HEK293 (cell line): ENCODE results near the gene SLC46A1.

Source experiments
- CTCF ChIA-PET: fragments of 350-600 bp; formaldehyde crosslinking; extraction: SDS; loops from one replicate; lab custom pipeline; 2021; ENCODE audit warnings: antibody characterized with exemption; lab: Yijun Ruan, JAX
- POLR2A ChIA-PET: fragments of 300-600 bp; formaldehyde crosslinking; extraction: SDS; loops from one replicate; lab custom pipeline; 2020; ENCODE audit warnings: antibody characterized with exemption, inconsistent platforms; lab: Yijun Ruan, JAX
- H3K27ac ChIP-seq: fragments of 200-500 bp; sonication (Bioruptor generic); 2 replicates; pipeline ENCODE4 v1.5.1; 2014; ENCODE audit warnings: low read depth, low read length, control low read depth, inconsistent platforms; ENCODE audit errors: extremely low read depth
- H3K36me3 ChIP-seq, 2 experiments: fragments of 200-500 bp in 1 of 2; sonication (Bioruptor generic) in 1 of 2; 1 replicate in 1 of 2; 2 replicates in 1 of 2; pipeline ENCODE4 v1.5.1; 2014 to 2017; ENCODE audit warnings: inconsistent platforms in 2 of 2, low read length in 2 of 2; ENCODE audit not compliant: control insufficient read depth in 2 of 2, insufficient read depth in 1 of 2
- H3K4me1 ChIP-seq: fragments of 200-500 bp; sonication (Bioruptor generic); 2 replicates; pipeline ENCODE4 v1.5.1; 2014; ENCODE audit warnings: mild to moderate bottlenecking, low read length, inconsistent platforms; ENCODE audit not compliant: control insufficient read depth, insufficient read depth
- H3K4me3 ChIP-seq: 2 replicates; pipeline ENCODE4 v1.5.1; 2011; ENCODE audit warnings: low read depth, mild to moderate bottlenecking, control low read depth, low read length, moderate library complexity
- H3K9me3 ChIP-seq: fragments of 200-500 bp; sonication (Bioruptor generic); 2 replicates; pipeline ENCODE4 v1.5.1; 2014; ENCODE audit warnings: low read depth, low read length, inconsistent platforms; ENCODE audit not compliant: control insufficient read depth, insufficient read depth
- BCL11B ChIP-seq: fragments of 450-650 bp; formaldehyde crosslinking; IDR thresholded peaks from 2 replicates; pipeline ENCODE4 v1.5.1; 2016; ENCODE audit warnings: low read depth, missing biosample characterization, missing genetic modification characterization
- OVOL3 ChIP-seq: fragments of 450-650 bp; formaldehyde crosslinking; IDR thresholded peaks from 2 replicates; pipeline ENCODE4 v1.5.1; 2016; ENCODE audit warnings: missing biosample characterization, missing genetic modification characterization
- WT1 ChIP-seq: fragments of 450-650 bp; formaldehyde crosslinking; IDR thresholded peaks from 2 replicates; pipeline ENCODE4 v1.5.1; 2016; ENCODE audit warnings: missing biosample characterization, missing genetic modification characterization
- YY1 ChIP-seq: fragments of 450-650 bp; formaldehyde crosslinking; IDR thresholded peaks from 2 replicates; pipeline ENCODE4 v1.5.1; 2018; ENCODE audit warnings: missing biosample characterization, missing genetic modification characterization
- ZBTB17 ChIP-seq: fragments of 450-650 bp; formaldehyde crosslinking; IDR thresholded peaks from 2 replicates; pipeline ENCODE4 v1.5.1; 2016; ENCODE audit warnings: missing biosample characterization, missing genetic modification characterization
- ZBTB20 ChIP-seq: fragments of 450-650 bp; formaldehyde crosslinking; IDR thresholded peaks from 2 replicates; pipeline ENCODE4 v1.5.1; 2016; ENCODE audit warnings: missing biosample characterization, missing genetic modification characterization
- ZBTB48 ChIP-seq: fragments of 450-650 bp; formaldehyde crosslinking; IDR thresholded peaks from 2 replicates; pipeline ENCODE4 v1.5.1; 2016; ENCODE audit warnings: missing biosample characterization, missing genetic modification characterization
- ZNF155 ChIP-seq: fragments of 450-650 bp; formaldehyde crosslinking; IDR thresholded peaks from 2 replicates; pipeline ENCODE4 v1.5.1; 2016; ENCODE audit warnings: missing biosample characterization, missing genetic modification characterization
- ZNF239 ChIP-seq: fragments of 450-650 bp; formaldehyde crosslinking; IDR thresholded peaks from 2 replicates; pipeline ENCODE4 v1.5.1; 2016; ENCODE audit warnings: missing biosample characterization, missing genetic modification characterization
- ZNF394 ChIP-seq: fragments of 450-650 bp; formaldehyde crosslinking; IDR thresholded peaks from 2 replicates; pipeline ENCODE4 v1.5.1; 2016; ENCODE audit warnings: missing biosample characterization, missing genetic modification characterization, mild to moderate bottlenecking, moderate library complexity, borderline replicate concordance
- ZNF473 ChIP-seq: fragments of 450-650 bp; formaldehyde crosslinking; IDR thresholded peaks from 2 replicates; pipeline ENCODE4 v1.5.1; 2017; ENCODE audit warnings: missing biosample characterization, missing genetic modification characterization
- ZNF600 ChIP-seq: fragments of 450-650 bp; formaldehyde crosslinking; IDR thresholded peaks from 2 replicates; pipeline ENCODE4 v1.5.1; 2016; ENCODE audit warnings: missing biosample characterization, missing genetic modification characterization
- ZNF768 ChIP-seq: fragments of 450-650 bp; formaldehyde crosslinking; IDR thresholded peaks from 2 replicates; pipeline ENCODE4 v1.5.1; 2018; ENCODE audit warnings: missing biosample characterization, mild to moderate bottlenecking, missing genetic modification characterization
- TF ChIP-seq, protein P1 (sequence below): fragments of 450-650 bp; formaldehyde crosslinking; IDR thresholded peaks from 2 replicates; pipeline ENCODE4 v1.5.1; 2016; ENCODE audit warnings: missing biosample characterization, missing genetic modification characterization
- TF ChIP-seq, protein P2 (sequence below): fragments of 450-650 bp; formaldehyde crosslinking; IDR thresholded peaks from 2 replicates; pipeline ENCODE4 v1.5.1; 2017; ENCODE audit warnings: missing biosample characterization, missing genetic modification characterization
- TF ChIP-seq, protein P3 (sequence below): fragments of 450-650 bp; formaldehyde crosslinking; IDR thresholded peaks from 2 replicates; pipeline ENCODE4 v1.5.1; 2016; ENCODE audit warnings: missing biosample characterization, missing genetic modification characterization
- TF ChIP-seq, protein P4 (sequence below): fragments of 450-650 bp; formaldehyde crosslinking; IDR thresholded peaks from 2 replicates; pipeline ENCODE4 v1.5.1; 2016; ENCODE audit warnings: missing biosample characterization, missing genetic modification characterization
- TF ChIP-seq, protein P5 (sequence below): fragments of 450-650 bp; formaldehyde crosslinking; IDR thresholded peaks from 2 replicates; pipeline ENCODE4 v1.5.1; 2016; ENCODE audit warnings: missing biosample characterization, missing genetic modification characterization, borderline replicate concordance
- TF ChIP-seq, protein P6 (sequence below): fragments of 450-650 bp; formaldehyde crosslinking; IDR thresholded peaks from 2 replicates; pipeline ENCODE4 v1.5.1; 2016; ENCODE audit warnings: missing biosample characterization, missing genetic modification characterization
- TF ChIP-seq, protein P7 (sequence below): fragments of 450-650 bp; formaldehyde crosslinking; IDR thresholded peaks from 2 replicates; pipeline ENCODE4 v1.5.1; 2017; ENCODE audit warnings: missing biosample characterization, mild to moderate bottlenecking, missing genetic modification characterization, moderate library complexity

Gene SLC46A1

DNA sequence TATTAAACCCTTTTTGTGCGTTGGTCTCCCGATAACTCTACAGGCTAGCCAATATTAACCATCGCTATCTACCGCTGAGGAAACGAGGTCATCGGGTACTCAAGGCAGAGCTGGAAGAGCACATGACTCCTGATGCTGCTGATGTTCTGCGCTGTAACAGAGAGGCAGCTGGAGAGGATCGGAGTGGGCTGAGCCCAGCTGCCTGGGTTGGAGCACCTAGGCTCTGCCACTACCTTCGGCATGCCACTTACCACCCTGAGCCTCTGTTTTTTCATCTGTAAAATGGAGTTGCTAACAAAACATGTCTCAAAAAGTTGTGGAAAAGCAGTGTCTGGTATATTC, 432 bp upstream of the SLC46A1 start:
- peaks cover 4 to 32% of the 10 kb centered on the region in 2 experiments; a peak in 1 of 3 replicates for H3K36me3 ChIP-seq
- ChIA-PET CTCF (interaction anchor here (0.6 to 2.9 kb wide), 4 partner anchors 10 to 506 kb away, joined by 3 to 41 read pairs (median 4); no protein-coding TSS in a partner anchor), POLR2A (interaction anchor here (0.6 to 1.2 kb wide), 3 partner anchors 27 to 71 kb away, joined by 3 to 7 read pairs (median 3); partner anchors contain the start of genes IFT20 and TNFAIP1)
- H3K9me3 ChIP-seq = no peaks in the 10 kb centered on the region
- H3K27ac ChIP-seq = no peak overlapping the region; the same call in 1 of the 2 replicates
- H3K4me3 ChIP-seq = peak overlapping the region; percentile 80
- no peaks in the 10 kb centered on the region for H3K4me1 ChIP-seq
- TF ChIP-seq BCL11B (tag by site-specific recombination) = no peak
- 0 out of 2 replicates have a peak, but pooled peaks have one; percentile 3 for TF ChIP-seq WT1
- TF ChIP-seq, protein P1, sequence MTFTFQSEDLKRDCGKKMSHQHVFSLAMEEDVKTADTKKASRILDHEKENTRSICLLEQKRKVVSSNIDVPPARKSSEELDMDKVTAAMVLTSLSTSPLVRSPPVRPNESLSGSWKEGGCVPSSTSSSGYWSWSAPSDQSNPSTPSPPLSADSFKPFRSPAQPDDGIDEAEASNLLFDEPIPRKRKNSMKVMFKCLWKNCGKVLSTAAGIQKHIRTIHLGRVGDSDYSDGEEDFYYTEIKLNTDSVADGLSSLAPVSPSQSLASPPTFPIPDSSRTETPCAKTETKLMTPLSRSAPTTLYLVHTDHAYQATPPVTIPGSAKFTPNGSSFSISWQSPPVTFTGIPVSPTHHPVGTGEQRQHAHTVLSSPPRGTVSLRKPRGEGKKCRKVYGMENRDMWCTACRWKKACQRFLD (tag by site-specific recombination) = no peak
- no peak for TF ChIP-seq ZNF473 (tag by site-specific recombination)
- TF ChIP-seq ZNF768 = 0 out of 2 replicates have a peak, but pooled peaks have one; percentile 5
- 0 out of 2 replicates have a peak, but pooled peaks have one; percentile 7 for TF ChIP-seq ZNF394 (tag by site-specific recombination)
- TF ChIP-seq, protein P2, sequence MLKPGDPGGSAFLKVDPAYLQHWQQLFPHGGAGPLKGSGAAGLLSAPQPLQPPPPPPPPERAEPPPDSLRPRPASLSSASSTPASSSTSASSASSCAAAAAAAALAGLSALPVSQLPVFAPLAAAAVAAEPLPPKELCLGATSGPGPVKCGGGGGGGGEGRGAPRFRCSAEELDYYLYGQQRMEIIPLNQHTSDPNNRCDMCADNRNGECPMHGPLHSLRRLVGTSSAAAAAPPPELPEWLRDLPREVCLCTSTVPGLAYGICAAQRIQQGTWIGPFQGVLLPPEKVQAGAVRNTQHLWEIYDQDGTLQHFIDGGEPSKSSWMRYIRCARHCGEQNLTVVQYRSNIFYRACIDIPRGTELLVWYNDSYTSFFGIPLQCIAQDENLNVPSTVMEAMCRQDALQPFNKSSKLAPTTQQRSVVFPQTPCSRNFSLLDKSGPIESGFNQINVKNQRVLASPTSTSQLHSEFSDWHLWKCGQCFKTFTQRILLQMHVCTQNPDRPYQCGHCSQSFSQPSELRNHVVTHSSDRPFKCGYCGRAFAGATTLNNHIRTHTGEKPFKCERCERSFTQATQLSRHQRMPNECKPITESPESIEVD (tag by site-specific recombination) = no peak
- TF ChIP-seq, protein P3, sequence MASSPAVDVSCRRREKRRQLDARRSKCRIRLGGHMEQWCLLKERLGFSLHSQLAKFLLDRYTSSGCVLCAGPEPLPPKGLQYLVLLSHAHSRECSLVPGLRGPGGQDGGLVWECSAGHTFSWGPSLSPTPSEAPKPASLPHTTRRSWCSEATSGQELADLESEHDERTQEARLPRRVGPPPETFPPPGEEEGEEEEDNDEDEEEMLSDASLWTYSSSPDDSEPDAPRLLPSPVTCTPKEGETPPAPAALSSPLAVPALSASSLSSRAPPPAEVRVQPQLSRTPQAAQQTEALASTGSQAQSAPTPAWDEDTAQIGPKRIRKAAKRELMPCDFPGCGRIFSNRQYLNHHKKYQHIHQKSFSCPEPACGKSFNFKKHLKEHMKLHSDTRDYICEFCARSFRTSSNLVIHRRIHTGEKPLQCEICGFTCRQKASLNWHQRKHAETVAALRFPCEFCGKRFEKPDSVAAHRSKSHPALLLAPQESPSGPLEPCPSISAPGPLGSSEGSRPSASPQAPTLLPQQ = no peak
- TF ChIP-seq, protein P4, sequence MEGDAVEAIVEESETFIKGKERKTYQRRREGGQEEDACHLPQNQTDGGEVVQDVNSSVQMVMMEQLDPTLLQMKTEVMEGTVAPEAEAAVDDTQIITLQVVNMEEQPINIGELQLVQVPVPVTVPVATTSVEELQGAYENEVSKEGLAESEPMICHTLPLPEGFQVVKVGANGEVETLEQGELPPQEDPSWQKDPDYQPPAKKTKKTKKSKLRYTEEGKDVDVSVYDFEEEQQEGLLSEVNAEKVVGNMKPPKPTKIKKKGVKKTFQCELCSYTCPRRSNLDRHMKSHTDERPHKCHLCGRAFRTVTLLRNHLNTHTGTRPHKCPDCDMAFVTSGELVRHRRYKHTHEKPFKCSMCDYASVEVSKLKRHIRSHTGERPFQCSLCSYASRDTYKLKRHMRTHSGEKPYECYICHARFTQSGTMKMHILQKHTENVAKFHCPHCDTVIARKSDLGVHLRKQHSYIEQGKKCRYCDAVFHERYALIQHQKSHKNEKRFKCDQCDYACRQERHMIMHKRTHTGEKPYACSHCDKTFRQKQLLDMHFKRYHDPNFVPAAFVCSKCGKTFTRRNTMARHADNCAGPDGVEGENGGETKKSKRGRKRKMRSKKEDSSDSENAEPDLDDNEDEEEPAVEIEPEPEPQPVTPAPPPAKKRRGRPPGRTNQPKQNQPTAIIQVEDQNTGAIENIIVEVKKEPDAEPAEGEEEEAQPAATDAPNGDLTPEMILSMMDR (tag by site-specific recombination) = no peak
- peak; percentile 92 for TF ChIP-seq ZNF600
- TF ChIP-seq ZBTB20 (tag by site-specific recombination) = no peak
- TF ChIP-seq ZBTB48 = no peak
- TF ChIP-seq, protein P5, sequence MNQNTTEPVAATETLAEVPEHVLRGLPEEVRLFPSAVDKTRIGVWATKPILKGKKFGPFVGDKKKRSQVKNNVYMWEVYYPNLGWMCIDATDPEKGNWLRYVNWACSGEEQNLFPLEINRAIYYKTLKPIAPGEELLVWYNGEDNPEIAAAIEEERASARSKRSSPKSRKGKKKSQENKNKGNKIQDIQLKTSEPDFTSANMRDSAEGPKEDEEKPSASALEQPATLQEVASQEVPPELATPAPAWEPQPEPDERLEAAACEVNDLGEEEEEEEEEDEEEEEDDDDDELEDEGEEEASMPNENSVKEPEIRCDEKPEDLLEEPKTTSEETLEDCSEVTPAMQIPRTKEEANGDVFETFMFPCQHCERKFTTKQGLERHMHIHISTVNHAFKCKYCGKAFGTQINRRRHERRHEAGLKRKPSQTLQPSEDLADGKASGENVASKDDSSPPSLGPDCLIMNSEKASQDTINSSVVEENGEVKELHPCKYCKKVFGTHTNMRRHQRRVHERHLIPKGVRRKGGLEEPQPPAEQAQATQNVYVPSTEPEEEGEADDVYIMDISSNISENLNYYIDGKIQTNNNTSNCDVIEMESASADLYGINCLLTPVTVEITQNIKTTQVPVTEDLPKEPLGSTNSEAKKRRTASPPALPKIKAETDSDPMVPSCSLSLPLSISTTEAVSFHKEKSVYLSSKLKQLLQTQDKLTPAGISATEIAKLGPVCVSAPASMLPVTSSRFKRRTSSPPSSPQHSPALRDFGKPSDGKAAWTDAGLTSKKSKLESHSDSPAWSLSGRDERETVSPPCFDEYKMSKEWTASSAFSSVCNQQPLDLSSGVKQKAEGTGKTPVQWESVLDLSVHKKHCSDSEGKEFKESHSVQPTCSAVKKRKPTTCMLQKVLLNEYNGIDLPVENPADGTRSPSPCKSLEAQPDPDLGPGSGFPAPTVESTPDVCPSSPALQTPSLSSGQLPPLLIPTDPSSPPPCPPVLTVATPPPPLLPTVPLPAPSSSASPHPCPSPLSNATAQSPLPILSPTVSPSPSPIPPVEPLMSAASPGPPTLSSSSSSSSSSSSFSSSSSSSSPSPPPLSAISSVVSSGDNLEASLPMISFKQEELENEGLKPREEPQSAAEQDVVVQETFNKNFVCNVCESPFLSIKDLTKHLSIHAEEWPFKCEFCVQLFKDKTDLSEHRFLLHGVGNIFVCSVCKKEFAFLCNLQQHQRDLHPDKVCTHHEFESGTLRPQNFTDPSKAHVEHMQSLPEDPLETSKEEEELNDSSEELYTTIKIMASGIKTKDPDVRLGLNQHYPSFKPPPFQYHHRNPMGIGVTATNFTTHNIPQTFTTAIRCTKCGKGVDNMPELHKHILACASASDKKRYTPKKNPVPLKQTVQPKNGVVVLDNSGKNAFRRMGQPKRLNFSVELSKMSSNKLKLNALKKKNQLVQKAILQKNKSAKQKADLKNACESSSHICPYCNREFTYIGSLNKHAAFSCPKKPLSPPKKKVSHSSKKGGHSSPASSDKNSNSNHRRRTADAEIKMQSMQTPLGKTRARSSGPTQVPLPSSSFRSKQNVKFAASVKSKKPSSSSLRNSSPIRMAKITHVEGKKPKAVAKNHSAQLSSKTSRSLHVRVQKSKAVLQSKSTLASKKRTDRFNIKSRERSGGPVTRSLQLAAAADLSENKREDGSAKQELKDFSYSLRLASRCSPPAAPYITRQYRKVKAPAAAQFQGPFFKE (tag by site-specific recombination) = no peak
- TF ChIP-seq ZBTB17 (tag by site-specific recombination) = peak; percentile 89
- TF ChIP-seq, protein P6, sequence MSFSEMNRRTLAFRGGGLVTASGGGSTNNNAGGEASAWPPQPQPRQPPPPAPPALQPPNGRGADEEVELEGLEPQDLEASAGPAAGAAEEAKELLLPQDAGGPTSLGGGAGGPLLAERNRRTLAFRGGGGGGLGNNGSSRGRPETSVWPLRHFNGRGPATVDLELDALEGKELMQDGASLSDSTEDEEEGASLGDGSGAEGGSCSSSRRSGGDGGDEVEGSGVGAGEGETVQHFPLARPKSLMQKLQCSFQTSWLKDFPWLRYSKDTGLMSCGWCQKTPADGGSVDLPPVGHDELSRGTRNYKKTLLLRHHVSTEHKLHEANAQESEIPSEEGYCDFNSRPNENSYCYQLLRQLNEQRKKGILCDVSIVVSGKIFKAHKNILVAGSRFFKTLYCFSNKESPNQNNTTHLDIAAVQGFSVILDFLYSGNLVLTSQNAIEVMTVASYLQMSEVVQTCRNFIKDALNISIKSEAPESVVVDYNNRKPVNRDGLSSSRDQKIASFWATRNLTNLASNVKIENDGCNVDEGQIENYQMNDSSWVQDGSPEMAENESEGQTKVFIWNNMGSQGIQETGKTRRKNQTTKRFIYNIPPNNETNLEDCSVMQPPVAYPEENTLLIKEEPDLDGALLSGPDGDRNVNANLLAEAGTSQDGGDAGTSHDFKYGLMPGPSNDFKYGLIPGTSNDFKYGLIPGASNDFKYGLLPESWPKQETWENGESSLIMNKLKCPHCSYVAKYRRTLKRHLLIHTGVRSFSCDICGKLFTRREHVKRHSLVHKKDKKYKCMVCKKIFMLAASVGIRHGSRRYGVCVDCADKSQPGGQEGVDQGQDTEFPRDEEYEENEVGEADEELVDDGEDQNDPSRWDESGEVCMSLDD (tag by site-specific recombination) = no peak; the same call in 1 of the 2 replicates
- TF ChIP-seq ZNF239 (tag by site-specific recombination) = no peak
- no peak for TF ChIP-seq YY1 (tag by site-specific recombination)
- no peak for TF ChIP-seq OVOL3 (tag by site-specific recombination)
- TF ChIP-seq, protein P7, sequence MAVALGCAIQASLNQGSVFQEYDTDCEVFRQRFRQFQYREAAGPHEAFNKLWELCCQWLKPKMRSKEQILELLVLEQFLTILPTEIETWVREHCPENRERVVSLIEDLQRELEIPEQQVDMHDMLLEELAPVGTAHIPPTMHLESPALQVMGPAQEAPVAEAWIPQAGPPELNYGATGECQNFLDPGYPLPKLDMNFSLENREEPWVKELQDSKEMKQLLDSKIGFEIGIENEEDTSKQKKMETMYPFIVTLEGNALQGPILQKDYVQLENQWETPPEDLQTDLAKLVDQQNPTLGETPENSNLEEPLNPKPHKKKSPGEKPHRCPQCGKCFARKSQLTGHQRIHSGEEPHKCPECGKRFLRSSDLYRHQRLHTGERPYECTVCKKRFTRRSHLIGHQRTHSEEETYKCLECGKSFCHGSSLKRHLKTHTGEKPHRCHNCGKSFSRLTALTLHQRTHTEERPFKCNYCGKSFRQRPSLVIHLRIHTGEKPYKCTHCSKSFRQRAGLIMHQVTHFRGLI = peak; percentile 70; the same call in 1 of the 2 replicates
- TF ChIP-seq ZNF155 (tag by site-specific recombination) = no peak
